Progenitor cell of endocrine pancreas (in vitro differentiated cells): ENCODE data around the gene FGD5. TPM values are rescaled to one million over a fixed set of nuclear protein-coding genes. Genes with fewer than 3 reads are reported as not detected.

Source experiments
- DNase-seq: peaks from one replicate; pipeline ENCODE4 v3.0.0; 2021; ENCODE audit warnings: low spot score; ENCODE audit not compliant: unreplicated experiment
- H3K27ac Mint-ChIP-seq: 2 replicates; pipeline ENCODE4 v1.8.0; 2021; ENCODE audit warnings: mild to moderate bottlenecking, moderate library complexity, mixed read lengths
- H3K27me3 Mint-ChIP-seq: 2 replicates; pipeline ENCODE4 v1.8.0; 2021; ENCODE audit warnings: mixed read lengths
- H3K36me3 Mint-ChIP-seq: 2 replicates; pipeline ENCODE4 v1.8.0; 2022; ENCODE audit warnings: mixed read lengths; ENCODE audit not compliant: insufficient read depth
- H3K4me1 Mint-ChIP-seq: 2 replicates; pipeline ENCODE4 v1.8.0; 2021; ENCODE audit warnings: low read depth, mixed read lengths
- H3K4me3 Mint-ChIP-seq: 2 replicates; pipeline ENCODE4 v1.8.0; 2021; ENCODE audit warnings: low read depth, mild to moderate bottlenecking, moderate library complexity, mixed read lengths
- H3K9me3 Mint-ChIP-seq: 2 replicates; pipeline ENCODE4 v1.8.0; 2021; ENCODE audit warnings: low read depth, mixed read lengths
- total RNA-seq: library from RNA; stranded (reverse); gene quantifications from 2 replicates; pipeline ENCODE4 v1.2.1, GENCODE V29; 2021
- TF ChIP-seq, protein P1 (sequence below): fragments of 200-600 bp; sonication (generic); IDR thresholded peaks from one replicate; pipeline ENCODE4 v1.5.0; 2021; ENCODE audit warnings: antibody characterized with exemption, mild to moderate bottlenecking; ENCODE audit not compliant: unreplicated experiment

The FGD5 gene
- total RNA-seq, 1 donor from 2014 or later, result 0.17 TPM

DNA sequence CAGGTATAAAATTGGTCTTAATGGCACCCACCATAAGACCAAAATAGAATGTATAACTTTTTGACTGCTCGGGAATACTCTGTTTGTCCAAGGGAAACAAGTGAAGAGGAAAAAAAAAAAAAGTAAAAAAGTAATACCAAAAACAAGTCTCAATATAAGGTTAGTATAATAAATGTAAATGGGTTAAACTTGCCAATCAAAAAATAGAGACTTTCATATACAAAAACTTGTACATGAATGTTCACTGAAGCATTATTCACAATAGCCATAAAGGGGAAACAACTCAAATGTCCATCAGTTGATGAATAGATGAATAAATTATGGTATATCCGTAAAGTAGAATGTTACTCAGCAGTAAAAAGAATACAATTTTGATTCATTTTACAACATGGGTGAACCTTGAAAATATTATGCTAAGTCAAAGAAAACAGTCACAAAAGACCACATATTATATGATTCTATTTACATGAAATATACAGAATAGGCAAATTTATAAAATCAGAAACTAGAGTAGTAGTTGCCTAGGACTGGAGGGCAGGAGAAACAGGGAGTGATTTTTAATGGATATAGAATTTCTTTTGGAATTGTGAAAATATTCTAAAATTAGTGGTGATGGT lies 39.6 kb upstream of the FGD5 start:
- no peak overlapping the region for H3K27ac Mint-ChIP-seq
- H3K27me3 Mint-ChIP-seq, result no peaks in the 10 kb centered on the region
- H3K4me1 Mint-ChIP-seq, result no peaks in the 10 kb centered on the region
- TF ChIP-seq, protein P1, sequence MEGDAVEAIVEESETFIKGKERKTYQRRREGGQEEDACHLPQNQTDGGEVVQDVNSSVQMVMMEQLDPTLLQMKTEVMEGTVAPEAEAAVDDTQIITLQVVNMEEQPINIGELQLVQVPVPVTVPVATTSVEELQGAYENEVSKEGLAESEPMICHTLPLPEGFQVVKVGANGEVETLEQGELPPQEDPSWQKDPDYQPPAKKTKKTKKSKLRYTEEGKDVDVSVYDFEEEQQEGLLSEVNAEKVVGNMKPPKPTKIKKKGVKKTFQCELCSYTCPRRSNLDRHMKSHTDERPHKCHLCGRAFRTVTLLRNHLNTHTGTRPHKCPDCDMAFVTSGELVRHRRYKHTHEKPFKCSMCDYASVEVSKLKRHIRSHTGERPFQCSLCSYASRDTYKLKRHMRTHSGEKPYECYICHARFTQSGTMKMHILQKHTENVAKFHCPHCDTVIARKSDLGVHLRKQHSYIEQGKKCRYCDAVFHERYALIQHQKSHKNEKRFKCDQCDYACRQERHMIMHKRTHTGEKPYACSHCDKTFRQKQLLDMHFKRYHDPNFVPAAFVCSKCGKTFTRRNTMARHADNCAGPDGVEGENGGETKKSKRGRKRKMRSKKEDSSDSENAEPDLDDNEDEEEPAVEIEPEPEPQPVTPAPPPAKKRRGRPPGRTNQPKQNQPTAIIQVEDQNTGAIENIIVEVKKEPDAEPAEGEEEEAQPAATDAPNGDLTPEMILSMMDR, result no peak
- no peaks in the 10 kb centered on the region for H3K36me3 Mint-ChIP-seq
- H3K4me3 Mint-ChIP-seq, result no peak overlapping the region
- no peak for DNase-seq
- H3K9me3 Mint-ChIP-seq, result peaks cover 9% of the 10 kb centered on the region

GRCh38 chr3:14780927-14781507 lies 37.7 kb upstream of the FGD5 start:
- DNase-seq, result peak; percentile 37
- H3K27ac Mint-ChIP-seq, result no peak overlapping the region
- H3K9me3 Mint-ChIP-seq, result peaks cover 9% of the 10 kb centered on the region
- H3K27me3 Mint-ChIP-seq, result peaks cover 9% of the 10 kb centered on the region
- TF ChIP-seq, protein P1, result peak; percentile 78
- no peak overlapping the region for H3K4me3 Mint-ChIP-seq
- H3K4me1 Mint-ChIP-seq, result no peaks in the 10 kb centered on the region
- H3K36me3 Mint-ChIP-seq, result no peaks in the 10 kb centered on the region

DNA sequence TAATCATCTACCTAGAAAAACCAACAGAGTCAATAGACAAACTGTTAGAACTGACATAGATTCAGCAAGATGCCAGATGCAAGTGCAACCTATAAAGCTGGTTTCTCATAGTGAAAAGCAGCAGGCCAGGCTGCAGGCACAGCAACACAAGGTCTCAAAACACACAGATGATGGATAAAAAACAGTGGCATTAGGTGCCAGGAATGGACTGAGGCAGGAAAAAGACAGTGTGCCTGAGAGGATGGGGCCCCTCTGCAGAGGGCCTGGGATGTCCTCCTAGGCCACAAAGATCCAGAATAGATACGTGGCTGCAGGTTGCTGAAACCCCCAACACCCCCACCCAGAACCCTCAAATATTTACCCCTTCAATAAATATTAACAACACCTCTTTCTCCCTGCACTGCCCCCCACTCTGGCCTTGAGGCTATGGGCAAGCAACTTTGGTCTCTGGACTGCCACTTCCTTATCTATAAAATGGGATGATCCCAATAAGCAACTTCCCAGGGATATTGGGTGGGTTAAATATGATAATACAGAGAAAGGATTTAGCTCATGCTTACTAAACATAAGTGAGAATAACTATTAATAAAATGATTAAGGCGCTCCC lies 35.2 kb upstream of the FGD5 start:
- Mint-ChIP-seq H3K4me3 (no peak overlapping the region), H3K4me1 (peaks cover 6% of the 10 kb centered on the region), H3K36me3 (no peaks in the 10 kb centered on the region), H3K27me3 (peaks cover 20% of the 10 kb centered on the region), H3K9me3 (peaks cover 8% of the 10 kb centered on the region), H3K27ac (no peak overlapping the region)
- no peak for DNase-seq
- TF ChIP-seq, protein P1, result no peak

DNA sequence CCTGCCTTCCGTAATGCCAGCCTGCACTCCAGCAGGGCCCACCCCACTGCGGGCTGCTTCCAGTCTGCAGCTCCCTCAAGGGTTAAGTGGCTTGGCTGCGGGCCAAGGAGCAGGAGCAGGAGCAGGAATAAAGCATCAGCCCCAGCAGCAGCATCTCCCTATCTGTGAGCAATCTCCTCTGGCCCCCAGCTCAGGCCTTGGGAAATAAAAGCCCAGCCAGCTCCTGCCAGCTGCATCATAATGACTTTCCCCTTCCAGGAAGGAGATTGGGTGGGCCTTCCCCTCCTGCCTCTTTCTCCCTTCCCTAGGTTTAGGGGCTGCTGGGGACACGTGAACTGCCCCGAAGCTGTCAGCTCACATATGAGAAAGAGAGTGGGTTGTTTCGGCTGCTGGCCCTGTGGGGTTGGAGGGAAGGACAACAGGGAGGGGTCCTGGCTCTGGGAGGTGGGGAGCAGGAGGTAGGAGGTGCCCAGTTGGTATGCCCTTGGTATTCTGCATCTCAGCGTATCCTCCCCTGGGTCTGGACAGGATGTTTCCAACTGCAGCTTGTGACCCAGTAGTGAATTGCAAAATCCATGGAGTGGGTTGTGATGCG lies 34.6 kb upstream of the FGD5 start:
- H3K27ac Mint-ChIP-seq, result no peak overlapping the region
- TF ChIP-seq, protein P1, result no peak
- peaks cover 2% of the 10 kb centered on the region for H3K9me3 Mint-ChIP-seq
- H3K36me3 Mint-ChIP-seq, result no peaks in the 10 kb centered on the region
- H3K4me3 Mint-ChIP-seq, result no peak overlapping the region
- DNase-seq, result no peak
- H3K4me1 Mint-ChIP-seq, result peaks cover 6% of the 10 kb centered on the region
- H3K27me3 Mint-ChIP-seq, result peaks cover 23% of the 10 kb centered on the region
